Activated CD8-positive, alpha-beta memory T cell treated with anti-CD3 and anti-CD28 coated beads for 1 hour (primary cell): ENCODE measurements around the gene CFAP47.
"Not testable (repeated sequence)": the region's sequence is repeated elsewhere in the genome, so short reads cannot be mapped to it uniquely, and the experiment has no call there.

Experiments used
- DNase-seq, 2 donors: peaks; one replicate each; pipeline ENCODE4 v3.0.0-alpha.2; 2020; ENCODE audit warnings: low read depth in 1 of 2; ENCODE audit errors: extremely low read depth in 1 of 2

Gene CFAP47

DNA sequence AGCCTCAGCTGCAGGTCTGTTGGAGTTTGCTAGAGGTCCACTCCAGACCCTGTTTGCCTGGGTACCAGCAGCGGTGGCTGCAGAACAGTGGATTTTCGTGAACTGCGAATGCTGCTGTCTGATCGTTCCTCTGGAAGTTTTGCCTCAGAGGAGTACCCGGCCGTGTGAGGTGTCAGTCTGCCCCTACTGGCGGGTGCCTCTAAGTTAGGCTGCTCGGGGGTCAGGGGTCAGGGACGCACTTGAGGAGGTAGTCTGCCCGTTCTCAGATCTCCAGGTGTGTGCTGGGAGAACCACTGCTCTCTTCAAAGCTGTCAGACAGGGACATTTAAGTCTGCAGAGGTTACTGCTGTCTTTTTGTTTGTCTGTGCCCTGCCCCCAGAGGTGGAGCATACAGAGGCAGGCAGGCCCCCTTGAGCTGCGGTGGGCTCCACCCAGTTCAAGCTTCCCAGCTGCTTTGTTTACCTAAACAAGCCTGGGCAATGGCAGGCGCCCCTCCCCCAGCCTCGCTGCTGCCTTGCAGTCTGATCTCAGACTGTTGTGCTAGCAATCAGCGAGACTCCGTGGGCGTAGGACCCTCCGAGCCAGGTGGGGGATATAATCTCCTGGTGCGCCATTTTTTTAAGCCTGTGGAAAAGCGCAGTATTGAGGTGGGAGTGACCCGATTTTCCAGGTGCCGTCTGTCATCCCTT lies 315.4 kb downstream of the CFAP47 start:
- not testable (repeated sequence) for DNase-seq

- DNase-seq: no peak
Measured at GRCh38 chrX:36241397-36241796, 321.9 kb downstream of the CFAP47 start.

DNA sequence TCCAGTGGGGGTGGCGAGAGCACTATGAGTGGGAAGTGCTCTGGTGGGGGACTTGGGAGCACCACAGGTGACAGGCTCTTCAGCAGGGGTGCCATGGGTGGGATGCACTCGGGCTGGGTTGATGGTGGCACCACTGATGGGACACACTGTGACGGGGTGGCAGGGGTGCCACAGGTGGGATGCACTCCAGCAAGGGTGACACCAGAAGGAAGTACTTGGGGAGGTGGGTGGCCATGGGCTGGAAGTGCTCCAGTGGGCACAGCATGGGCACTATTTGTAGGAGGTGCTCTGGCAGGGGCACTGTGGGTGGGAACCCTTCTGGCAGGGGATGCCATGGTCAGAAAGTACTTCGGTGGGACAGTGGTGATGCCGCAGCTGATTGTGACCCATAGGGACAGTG lies 346.6 kb downstream of the CFAP47 start:
- DNase-seq: no peak

DNA sequence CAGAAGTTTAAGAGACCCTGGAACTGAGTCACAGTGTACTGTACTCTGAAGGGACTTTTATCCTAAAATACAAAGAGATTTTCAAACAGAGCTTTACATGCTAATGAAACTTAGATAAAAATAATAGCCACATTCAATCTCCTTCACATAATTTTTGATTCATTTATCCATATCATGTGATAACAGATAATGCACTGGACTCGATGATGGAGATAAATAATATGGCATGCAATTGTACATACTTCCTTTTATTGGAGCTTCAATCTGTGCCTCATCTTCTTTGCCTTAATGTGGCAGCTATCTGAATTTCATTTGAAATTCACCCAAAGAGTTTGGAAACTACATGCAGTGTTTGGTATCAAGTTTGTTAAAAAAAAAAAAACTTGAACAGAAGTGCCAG lies 390.6 kb downstream of the CFAP47 start:
- DNase-seq: no peak

- no peak for DNase-seq
Measured at GRCh38 chrX:36314303-36314702, 394.8 kb downstream of the CFAP47 start.

DNA sequence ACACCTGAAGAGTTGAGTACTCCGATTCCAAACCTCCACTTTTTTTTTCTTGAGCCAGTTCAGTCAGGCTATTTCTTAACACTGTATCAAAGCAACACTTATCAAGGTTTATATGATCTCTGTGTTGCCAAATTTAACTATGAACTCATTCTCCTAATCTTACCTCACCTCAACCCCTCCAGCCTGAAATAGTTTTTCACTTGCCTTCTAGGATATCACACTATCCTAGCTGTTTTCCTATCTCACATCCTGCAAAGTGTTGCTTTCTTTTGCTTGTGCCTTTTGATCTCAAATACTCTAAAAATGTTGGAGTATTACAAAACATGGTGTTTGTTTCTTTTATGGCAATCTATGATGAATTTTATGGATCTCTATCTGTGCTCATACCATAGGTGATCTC lies 415.0 kb downstream of the CFAP47 start:
- no peak for DNase-seq

GRCh38 chrX:36336751-36337150 lies 417.2 kb downstream of the CFAP47 start:
- DNase-seq: no peak

DNA sequence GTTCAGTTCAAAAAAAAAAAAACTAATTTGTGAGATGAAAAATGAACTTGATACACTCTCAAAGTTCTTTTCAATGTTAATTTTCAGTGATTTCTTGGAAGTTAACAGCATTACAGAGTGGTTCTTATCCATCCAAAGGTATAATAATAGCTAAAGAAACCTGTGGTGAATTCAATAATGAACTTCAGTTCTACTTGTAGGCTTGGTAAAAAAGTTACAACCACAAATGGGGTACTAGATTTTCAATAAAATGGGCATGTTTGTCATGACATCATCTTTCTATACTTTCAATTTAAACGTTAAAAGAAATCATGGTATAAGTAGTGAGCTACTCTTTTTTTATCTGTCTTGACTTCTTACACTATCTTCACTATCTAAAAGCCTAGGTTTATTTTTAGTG lies 424.8 kb downstream of the CFAP47 start:
- DNase-seq: no peak

DNA sequence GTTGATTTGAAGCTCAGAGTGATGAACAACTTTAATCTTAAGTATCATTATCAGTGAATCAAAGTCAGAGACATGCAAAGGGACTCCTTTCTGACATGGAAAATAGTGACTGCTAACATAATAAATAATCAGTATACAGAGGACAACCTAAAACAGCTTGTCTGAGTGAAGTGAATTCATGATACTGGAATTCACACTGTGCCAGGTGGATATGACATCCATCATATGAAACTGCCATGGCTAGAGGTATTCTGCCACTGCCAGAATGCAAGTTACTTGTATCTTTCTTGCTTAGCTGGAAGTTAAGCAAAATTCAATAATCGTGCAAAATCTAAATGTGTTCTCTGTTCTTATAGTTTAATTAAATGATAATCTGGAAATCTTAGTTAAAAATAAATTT lies 429.0 kb downstream of the CFAP47 start:
- no peak for DNase-seq

DNA sequence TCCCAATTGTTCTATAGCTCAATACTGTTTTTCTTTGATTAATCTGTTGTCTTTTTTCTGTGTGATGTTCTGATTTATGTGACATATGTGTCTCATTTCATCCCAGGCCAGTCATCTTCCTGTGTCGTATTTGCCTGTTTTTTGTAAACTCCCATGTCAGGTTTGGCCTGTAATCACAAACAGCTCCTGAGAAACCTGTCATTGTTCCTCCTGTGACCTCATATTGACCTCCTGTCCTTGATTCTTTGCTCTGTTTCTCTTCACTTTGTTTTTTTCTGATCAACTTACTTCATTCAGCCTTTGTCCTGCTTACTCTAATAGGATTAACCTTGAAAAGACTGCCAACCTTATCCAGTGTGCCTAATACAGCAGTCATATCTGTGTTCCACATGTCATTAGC lies 438.3 kb downstream of the CFAP47 start:
- no peak for DNase-seq

GRCh38 chrX:36364262-36364661 lies 444.7 kb downstream of the CFAP47 start:
- no peak for DNase-seq

GRCh38 chrX:36383495-36383894 lies 464.0 kb downstream of the CFAP47 start:
- no peak for DNase-seq

DNA sequence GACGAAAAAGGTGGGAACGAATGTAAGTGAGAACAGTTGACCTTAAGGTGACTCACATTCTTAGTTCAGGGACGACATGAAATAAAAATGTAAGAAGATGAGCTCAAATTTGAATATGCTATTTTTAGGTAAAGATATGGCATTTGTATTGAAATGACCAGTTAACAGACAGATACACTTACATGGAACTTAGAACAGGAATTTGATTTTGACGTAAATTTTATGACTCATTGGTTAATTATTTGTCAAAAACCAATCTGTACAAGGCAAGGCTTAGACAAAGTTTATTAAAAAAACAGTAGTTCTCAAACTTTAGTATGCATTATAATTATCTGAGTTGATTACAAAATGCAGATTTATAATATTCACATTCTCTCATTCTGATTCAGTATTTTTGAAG lies 469.4 kb downstream of the CFAP47 start:
- no peak for DNase-seq

GRCh38 chrX:36401774-36402173 lies 482.2 kb downstream of the CFAP47 start:
- DNase-seq: no peak

DNA sequence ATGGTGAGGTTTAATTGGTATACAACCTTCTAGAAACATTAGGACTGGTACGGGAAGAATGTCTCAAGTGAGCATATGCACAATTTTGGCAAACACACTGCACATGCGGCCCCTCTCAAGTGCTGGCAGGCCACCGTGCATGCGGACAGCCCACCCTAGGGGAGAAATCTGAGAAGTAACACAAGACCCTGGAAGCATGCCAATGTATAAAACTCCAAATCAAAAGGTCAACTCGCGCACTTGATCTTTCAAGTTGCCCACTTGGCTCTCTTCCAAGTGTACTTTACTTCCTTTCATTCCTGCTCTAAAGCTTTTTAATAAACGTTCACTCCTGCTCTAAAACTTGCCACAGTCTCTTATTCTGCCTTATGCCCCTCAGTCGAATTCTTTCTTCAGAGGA lies 488.3 kb downstream of the CFAP47 start:
- no peak for DNase-seq

GRCh38 chrX:36414056-36414455 lies 494.5 kb downstream of the CFAP47 start:
- DNase-seq: no peak

- no peak for DNase-seq
Measured at GRCh38 chrX:36422368-36422767, 502.8 kb downstream of the CFAP47 start.

DNA sequence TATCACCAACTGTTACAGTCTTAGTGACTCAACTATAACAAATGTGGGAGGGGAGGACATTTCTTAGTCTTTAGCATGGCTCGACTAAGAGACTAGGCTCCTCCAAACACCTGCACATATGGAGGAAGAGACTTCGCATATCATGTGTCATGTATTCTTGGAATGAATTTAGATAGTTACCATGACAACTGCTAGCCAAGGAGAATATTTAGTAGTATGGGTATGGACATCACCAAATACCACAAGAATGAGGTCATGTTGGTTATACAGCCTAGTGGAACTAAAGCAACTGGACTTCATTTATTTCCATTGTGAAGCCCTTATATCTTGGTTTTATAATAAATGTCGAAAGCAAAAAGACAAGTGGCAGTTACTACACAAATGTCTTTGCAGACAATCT lies 512.3 kb downstream of the CFAP47 start:
- no peak for DNase-seq

DNA sequence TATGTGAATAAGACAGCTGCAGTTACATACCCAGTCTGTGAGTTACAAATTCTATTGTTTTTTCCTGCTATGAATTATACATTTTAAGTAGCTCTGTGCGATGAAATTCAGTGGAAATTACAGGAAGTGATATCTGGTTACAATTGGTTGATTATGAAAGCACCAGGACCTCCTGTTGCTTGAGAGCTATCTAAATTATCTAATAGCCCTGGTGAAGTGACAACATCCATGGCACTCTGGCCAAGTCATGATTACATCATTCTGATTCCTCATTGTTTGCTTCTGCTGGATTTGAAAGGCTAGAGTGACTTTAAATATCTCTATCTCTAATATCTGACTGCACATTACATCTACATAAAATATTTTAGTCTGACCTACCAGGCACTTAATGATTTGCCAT lies 515.0 kb downstream of the CFAP47 start:
- no peak for DNase-seq
